C4-2B (cell line): ENCODE results near the gene RBM44.

Experiments
- H3K27ac ChIP-seq: fragments of 450-650 bp; 2 replicates; pipeline ENCODE4 v1.5.1; 2017
- ZFX ChIP-seq: fragments of 450-650 bp; IDR thresholded peaks from 2 replicates; pipeline ENCODE4 v1.6.1; 2017
- TF ChIP-seq, protein P1 (sequence below): fragments of 450-650 bp; conservative IDR thresholded peaks from 2 replicates; pipeline ENCODE4 v1.5.1; 2017; ENCODE audit warnings: mild to moderate bottlenecking

RBM44 gene

DNA sequence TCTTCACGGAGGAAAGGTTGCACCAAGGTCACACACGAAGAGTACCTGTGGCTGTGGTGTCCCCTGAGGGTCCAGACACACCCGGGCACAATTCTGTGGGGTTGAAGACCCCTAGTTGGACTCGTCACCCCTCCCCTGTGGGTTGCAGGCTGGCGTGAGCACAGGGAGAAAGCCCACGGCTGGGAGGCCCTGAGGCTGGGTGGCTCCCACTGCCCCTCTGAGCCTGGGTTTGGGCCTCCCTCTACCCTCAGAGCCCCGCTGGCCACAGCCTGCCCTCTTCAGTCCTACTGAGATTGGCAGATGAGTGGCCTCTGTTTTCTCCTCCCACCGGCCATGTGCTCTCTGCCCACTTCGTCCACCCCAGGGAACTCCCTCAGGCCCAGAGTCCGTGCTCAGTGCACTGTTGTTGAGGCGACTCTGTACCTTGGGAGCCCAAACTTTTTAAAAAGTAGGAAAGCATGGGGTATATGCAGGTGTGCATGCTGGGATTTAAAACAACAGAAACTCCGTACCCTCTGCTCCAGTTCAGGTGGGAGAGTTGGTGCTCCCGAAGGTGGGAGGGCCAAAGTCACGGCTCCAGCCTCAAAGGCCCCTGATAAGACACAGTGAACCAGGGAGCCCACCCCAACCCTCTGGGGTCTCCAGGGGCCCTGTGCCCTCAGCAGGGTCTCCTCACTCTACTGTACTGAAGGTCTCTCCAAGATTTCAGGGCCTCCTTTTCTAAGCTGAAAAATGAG, 79.9 kb downstream of the RBM44 start:
- TF ChIP-seq ZFX: no peak
- TF ChIP-seq, protein P1, sequence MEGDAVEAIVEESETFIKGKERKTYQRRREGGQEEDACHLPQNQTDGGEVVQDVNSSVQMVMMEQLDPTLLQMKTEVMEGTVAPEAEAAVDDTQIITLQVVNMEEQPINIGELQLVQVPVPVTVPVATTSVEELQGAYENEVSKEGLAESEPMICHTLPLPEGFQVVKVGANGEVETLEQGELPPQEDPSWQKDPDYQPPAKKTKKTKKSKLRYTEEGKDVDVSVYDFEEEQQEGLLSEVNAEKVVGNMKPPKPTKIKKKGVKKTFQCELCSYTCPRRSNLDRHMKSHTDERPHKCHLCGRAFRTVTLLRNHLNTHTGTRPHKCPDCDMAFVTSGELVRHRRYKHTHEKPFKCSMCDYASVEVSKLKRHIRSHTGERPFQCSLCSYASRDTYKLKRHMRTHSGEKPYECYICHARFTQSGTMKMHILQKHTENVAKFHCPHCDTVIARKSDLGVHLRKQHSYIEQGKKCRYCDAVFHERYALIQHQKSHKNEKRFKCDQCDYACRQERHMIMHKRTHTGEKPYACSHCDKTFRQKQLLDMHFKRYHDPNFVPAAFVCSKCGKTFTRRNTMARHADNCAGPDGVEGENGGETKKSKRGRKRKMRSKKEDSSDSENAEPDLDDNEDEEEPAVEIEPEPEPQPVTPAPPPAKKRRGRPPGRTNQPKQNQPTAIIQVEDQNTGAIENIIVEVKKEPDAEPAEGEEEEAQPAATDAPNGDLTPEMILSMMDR: no peak
- H3K27ac ChIP-seq: peak overlapping the region; percentile 69

DNA sequence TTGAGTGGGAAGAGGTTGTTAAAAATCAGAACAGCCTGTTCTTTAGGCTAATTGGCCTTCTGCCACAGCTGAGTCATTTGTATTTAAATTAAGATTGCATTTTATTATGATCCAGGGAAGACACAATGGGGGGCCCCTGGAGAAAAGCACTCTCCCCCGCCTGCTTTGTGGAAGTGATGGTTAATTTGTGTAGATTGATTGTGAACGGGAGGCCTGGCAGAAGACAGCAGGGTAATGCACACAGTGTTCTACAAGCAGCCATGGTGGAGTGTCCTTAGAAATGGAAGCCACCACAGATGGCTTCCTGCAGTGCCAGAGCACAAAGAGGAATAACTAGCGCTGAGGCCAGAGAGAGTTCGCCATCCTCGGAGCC, 80.5 kb downstream of the RBM44 start:
- no peak for TF ChIP-seq ZFX
- TF ChIP-seq, protein P1: no peak
- H3K27ac ChIP-seq: peak overlapping the region; percentile 69

DNA sequence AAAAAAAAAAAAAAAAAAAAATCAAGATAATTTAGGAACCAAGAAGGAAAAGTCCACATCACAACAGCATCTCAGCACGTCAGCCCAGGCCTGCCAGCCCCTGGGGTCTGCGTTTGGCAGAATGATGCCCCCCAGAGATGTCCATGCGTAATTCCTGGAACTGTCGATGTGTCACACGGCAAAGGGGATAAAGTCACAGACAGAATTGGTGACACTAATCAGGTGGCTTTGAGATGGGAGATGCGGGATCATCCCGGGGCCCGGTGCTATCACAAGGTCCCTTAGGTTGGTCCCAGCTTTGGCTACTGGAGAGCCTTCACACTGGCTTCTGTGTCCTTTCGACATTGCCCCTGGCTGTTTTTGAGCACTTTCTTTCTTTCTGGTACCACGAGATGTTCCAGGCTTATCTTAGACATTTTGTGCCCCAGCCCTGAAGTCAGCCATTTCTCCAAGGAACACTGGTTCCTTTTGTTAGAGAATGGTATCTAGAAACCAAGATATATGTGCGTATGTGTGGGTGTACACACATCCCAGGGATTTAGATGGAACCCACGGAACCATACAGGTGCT, 81.5 kb downstream of the RBM44 start:
- H3K27ac ChIP-seq: no peak overlapping the region
- TF ChIP-seq, protein P1: no peak
- no peak for TF ChIP-seq ZFX

DNA sequence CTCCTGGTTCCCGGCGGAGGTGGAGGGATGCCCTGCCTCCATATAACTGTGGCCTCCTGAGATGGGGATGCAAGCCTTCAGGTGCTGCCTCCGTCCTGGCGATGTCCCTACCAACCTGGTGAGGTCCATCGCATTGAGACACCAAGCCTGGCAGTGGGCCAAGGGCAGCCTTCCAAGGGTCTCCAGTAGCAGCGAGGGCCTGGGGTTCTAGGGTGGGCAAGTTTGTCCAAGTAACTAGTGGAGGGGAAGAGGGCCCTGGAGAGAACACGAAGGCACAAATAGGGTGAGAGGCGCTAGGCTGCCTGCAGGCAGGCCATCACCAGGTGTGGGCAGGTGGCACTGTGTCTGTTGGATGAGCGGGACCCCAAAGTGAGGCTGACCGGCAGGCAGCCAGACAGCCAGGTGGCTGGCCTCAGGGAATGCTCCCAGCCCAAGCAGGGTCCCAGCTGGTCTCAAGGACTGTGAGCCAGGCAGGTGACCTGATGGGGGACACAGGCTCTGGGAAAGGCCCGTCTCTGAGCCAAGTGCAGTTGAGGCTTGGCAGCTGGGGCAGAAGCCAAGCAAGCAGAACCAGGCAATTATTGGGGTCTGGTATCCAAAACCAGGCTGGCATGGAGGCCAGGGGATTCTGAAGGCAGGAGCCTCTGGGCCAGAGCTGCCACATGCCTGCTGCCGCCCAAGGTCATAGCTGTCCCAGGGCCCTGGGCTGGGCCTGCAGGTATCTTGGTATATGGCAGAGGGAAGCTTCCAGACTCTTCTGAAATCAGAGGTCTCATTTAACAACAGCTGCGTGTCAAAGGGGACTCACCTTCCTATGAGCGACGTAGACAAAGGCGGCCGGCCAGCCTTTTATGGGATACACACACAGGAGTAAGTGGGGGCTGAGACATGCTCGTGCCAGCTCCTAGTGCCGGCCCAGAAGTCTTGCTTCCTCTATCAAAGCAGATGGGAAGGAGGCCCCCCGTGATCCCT, 84.2 kb downstream of the RBM44 start:
- TF ChIP-seq ZFX: no peak
- TF ChIP-seq, protein P1: no peak
- no peak overlapping the region for H3K27ac ChIP-seq

DNA sequence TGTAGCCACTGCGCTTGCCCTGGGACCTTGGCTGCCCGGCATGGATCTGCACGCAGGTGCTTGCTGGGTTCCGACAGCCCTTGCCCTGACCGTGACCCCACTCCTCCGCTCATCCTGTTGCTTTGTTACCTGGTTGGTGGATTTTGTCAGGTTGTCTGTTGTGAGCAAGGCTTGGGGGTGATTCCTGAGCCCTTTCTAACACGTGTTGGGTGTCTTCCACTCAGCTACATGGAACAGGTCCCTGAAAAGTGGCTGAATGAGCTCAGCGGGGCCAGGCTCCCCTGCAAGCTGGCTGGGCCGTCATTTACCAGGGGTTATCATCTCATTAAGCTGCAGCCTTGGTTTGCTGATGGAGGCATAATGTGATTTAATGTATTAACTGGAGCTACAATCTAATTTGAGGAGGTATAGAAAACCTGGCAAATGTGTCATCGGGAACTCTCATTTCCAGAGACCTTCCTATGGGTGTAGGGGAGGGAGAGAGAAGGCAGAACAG, 85.4 kb downstream of the RBM44 start:
- TF ChIP-seq, protein P1: no peak
- no peak for TF ChIP-seq ZFX
- no peak overlapping the region for H3K27ac ChIP-seq

DNA sequence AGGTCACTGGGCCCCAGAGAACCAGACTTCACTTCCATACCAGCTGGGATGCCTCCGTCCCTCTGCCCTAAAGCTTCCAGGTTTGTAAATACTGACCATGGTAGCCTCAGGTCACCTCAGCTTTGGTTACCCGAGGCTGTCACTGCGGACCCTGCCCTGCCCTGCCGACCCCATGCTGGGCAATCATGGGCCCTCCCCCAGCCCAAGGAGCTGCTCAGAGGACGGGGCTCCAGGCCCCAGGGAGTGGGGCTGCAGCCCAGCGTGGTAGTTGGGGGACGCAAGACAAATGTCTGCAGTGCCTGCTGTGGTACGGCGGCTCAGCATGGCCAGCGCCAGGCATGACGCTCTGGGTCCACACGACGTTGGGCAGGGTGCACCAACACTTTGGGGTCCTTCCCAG, 86.1 kb downstream of the RBM44 start:
- H3K27ac ChIP-seq: no peak overlapping the region
- no peak for TF ChIP-seq ZFX
- TF ChIP-seq, protein P1: no peak
